HepG2 (cell line): ENCODE data around the gene DSG2. TPM values are rescaled to one million over a fixed set of nuclear protein-coding genes. Genes with fewer than 3 reads are reported as not detected.

Source experiments
- ATAC-seq: fragments of 200-7000 bp; cut with Tn5 transposase; 3 replicates; pipeline ENCODE4 v1.9.1; 2020; ENCODE audit warnings: mild to moderate bottlenecking, moderate library complexity
- BruUV-seq: library from RNA; stranded (reverse); fragments of 400-500 nt; replicated peaks from 2 replicates; lab custom pipeline; 2021; lab: Mats Ljungman, UMichigan
- CTCF ChIA-PET: fragments of 300-600 bp; formaldehyde crosslinking; extraction: SDS; loops from one replicate; lab custom pipeline; 2021; ENCODE audit warnings: low total read pairs, inconsistent platforms, low intra/inter-chr PET ratio; lab: Yijun Ruan, JAX
- POLR2A ChIA-PET: fragments of 350-600 bp; sonication (Branson Sonifier 250); formaldehyde crosslinking; loops from one replicate; lab custom pipeline; 2020; ENCODE audit warnings: antibody characterized with exemption, inconsistent platforms; lab: Yijun Ruan, JAX
- DNase-seq: peaks from one replicate; pipeline ENCODE4 v3.0.0-alpha.2; 2015; ENCODE audit warnings: low spot score
- FAIRE-seq: peaks from 3 replicates; lab custom pipeline; 2011; peaks lifted over from hg19 to GRCh38; lab: Jason Lieb, UNC
- H2AFZ ChIP-seq: one replicate; pipeline ENCODE4 v1.6.1; 2011; ENCODE audit warnings: low read length, inconsistent platforms
- H3K27ac ChIP-seq: fragments of 300-600 bp; 3 replicates; pipeline ENCODE4 v1.8.0; 2011; ENCODE audit warnings: mixed run types, mild to moderate bottlenecking, mixed read lengths, low read length, inconsistent platforms; ENCODE audit not compliant: insufficient read depth; ENCODE audit errors: extremely low read length
- H3K27me3 ChIP-seq, 2 experiments: fragments of 200-600 bp in 1 of 2; 2 replicates in 1 of 2; 3 replicates in 1 of 2; pipeline versions ENCODE4 v1.6.0 to v1.8.0; 2011; ENCODE audit warnings: low read length in 2 of 2, mild to moderate bottlenecking in 2 of 2, moderate library complexity in 2 of 2, inconsistent platforms in 1 of 2; ENCODE audit not compliant: insufficient read depth in 2 of 2, control insufficient read depth in 1 of 2
- H3K36me3 ChIP-seq, 2 experiments: fragments of 200-600 bp in 1 of 2; replicated peaks in 1 of 2; 2 replicates in 1 of 2; 3 replicates in 1 of 2; pipeline versions ENCODE4 v1.5.1 to v1.8.0; 2011; ENCODE audit warnings: low read length in 2 of 2, inconsistent platforms in 1 of 2; ENCODE audit not compliant: insufficient read depth in 2 of 2, control insufficient read depth in 1 of 2
- H3K4me1 ChIP-seq: 2 replicates; pipeline ENCODE4 v1.5.1; 2012; ENCODE audit warnings: low read length, inconsistent platforms; ENCODE audit not compliant: insufficient read depth
- H3K4me2 ChIP-seq: 2 replicates; pipeline ENCODE4 v1.6.0; 2011; ENCODE audit warnings: low read depth, low read length, inconsistent platforms
- H3K4me3 ChIP-seq, 3 experiments: fragments of 200-600 bp in 1 of 3; sonication (generic), shearing (Covaris generic) in 1 of 3; replicated peaks in 1 of 3; 2 replicates each; pipeline ENCODE4 v1.5.1; 2011 to 2016; ENCODE audit warnings: low read length in 3 of 3, inconsistent platforms in 2 of 3, low read depth in 2 of 3, mild to moderate bottlenecking in 2 of 3, control low read depth in 1 of 3, mixed read lengths in 1 of 3; ENCODE audit not compliant: insufficient read depth in 1 of 3
- H3K79me2 ChIP-seq: one replicate; pipeline ENCODE4 v1.6.1; 2011; ENCODE audit warnings: low read length, inconsistent platforms; ENCODE audit not compliant: insufficient read depth
- H3K9ac ChIP-seq: 2 replicates; pipeline ENCODE4 v1.6.0; 2011; ENCODE audit warnings: mild to moderate bottlenecking, low read depth, low read length, inconsistent platforms; ENCODE audit not compliant: insufficient read depth
- H3K9me3 ChIP-seq: 2 replicates; pipeline ENCODE4 v1.5.1; 2012; ENCODE audit warnings: mild to moderate bottlenecking, low read length
- H4K20me1 ChIP-seq: 2 replicates; pipeline ENCODE4 v1.6.0; 2011; ENCODE audit warnings: inconsistent platforms, mild to moderate bottlenecking, low read length, moderate library complexity; ENCODE audit not compliant: insufficient read depth
- CTCF ChIP-seq: sonication (generic); formaldehyde crosslinking; IDR thresholded peaks from 2 replicates; pipeline ENCODE4 v1.5.0; 2020; ENCODE audit warnings: mild to moderate bottlenecking, missing genetic modification reagents, moderate library complexity
- FOXO4 ChIP-seq: sonication (generic); formaldehyde crosslinking; conservative IDR thresholded peaks from 2 replicates; pipeline ENCODE4 v1.8.1; 2023; ENCODE audit warnings: missing genetic modification reagents
- MLX ChIP-seq: IDR thresholded peaks from 2 replicates; pipeline ENCODE4 v1.6.1; 2016
- NR1H2 ChIP-seq: sonication (generic); formaldehyde crosslinking; IDR thresholded peaks from 2 replicates; pipeline ENCODE4 v1.8.1; 2022; ENCODE audit warnings: low read depth, missing genetic modification reagents, borderline replicate concordance
- SP5 ChIP-seq: IDR thresholded peaks from 2 replicates; pipeline ENCODE4 v1.6.1; 2016; ENCODE audit warnings: low read depth, borderline replicate concordance
- TMF1 ChIP-seq: sonication (generic); formaldehyde crosslinking; IDR thresholded peaks from 2 replicates; pipeline ENCODE4 v1.8.1; 2022; ENCODE audit warnings: low read depth, missing genetic modification reagents
- ZFP36L2 ChIP-seq: sonication (generic); formaldehyde crosslinking; IDR thresholded peaks from 2 replicates; pipeline ENCODE4 v1.4.0; 2020; ENCODE audit warnings: missing genetic modification reagents
- ZFX ChIP-seq: sonication (generic); formaldehyde crosslinking; IDR thresholded peaks from 2 replicates; pipeline ENCODE4 v1.4.0; 2020; ENCODE audit warnings: mild to moderate bottlenecking, low read depth, missing genetic modification reagents, moderate library complexity
- ZNF18 ChIP-seq: sonication (generic); formaldehyde crosslinking; IDR thresholded peaks from 2 replicates; pipeline ENCODE4 v1.8.0; 2022; ENCODE audit warnings: mild to moderate bottlenecking, missing genetic modification reagents; ENCODE audit not compliant: insufficient replicate concordance
- ZNF205 ChIP-seq: IDR thresholded peaks from 2 replicates; pipeline ENCODE4 v1.6.1; 2018; ENCODE audit warnings: missing biosample characterization, missing genetic modification reagents
- ZNF235 ChIP-seq: sonication (generic); formaldehyde crosslinking; IDR thresholded peaks from 2 replicates; pipeline ENCODE4 v1.8.1; 2023; ENCODE audit warnings: mild to moderate bottlenecking, missing genetic modification reagents, borderline replicate concordance
- ZNF383 ChIP-seq: sonication (generic); formaldehyde crosslinking; IDR thresholded peaks from 2 replicates; pipeline ENCODE4 v1.4.0; 2020; ENCODE audit warnings: missing genetic modification reagents, mild to moderate bottlenecking, borderline replicate concordance
- ZNF605 ChIP-seq: sonication (generic); formaldehyde crosslinking; IDR thresholded peaks from 2 replicates; pipeline ENCODE4 v1.8.0; 2022; ENCODE audit warnings: mild to moderate bottlenecking, missing genetic modification reagents
- WGBS: methylation state at CpG from one replicate; pipeline ENCODE4 v1.1.6; 2017; ENCODE audit warnings: low lambda C conversion rate; 5-methylcytosine and 5-hydroxymethylcytosine counted together
- in situ Hi-C: cut with HindIII; loops from 2 replicates; pipeline ENCODE4 v1.10.0; 2017; ENCODE audit warnings: low pct_unique_long_range_greater_than_20kb; ENCODE audit not compliant: extremely low pct_ligation_motif_present
- intact Hi-C: fragments of 100-400 bp; cut with micrococcal nuclease; formaldehyde crosslinking; loops from one replicate; pipeline ENCODE4 v1.10.0; 2022; ENCODE audit not compliant: unreplicated experiment
- polyA plus RNA-seq, 8 experiments: library from polyadenylated mRNA; depleted of rRNA in 3 of 8; stranded (reverse) in 7 of 8; unstranded in 1 of 8; fragments of >200 nt; fragmentation: Illumina TruSeq in 4 of 8; extraction: Trizol in 4 of 8; gene quantifications; 2 replicates each; pipeline versions ENCODE4 v1.2.1 to v1.2.3, GENCODE V29; 2011 to 2016; ENCODE audit warnings: low read depth in 4 of 8, missing spikeins in 1 of 8, mixed read lengths in 1 of 8; ENCODE audit not compliant: insufficient read depth in 1 of 8
- total RNA-seq, 5 experiments: library from RNA; depleted of rRNA; stranded (reverse); fragments of >200 nt; fragmentation: Illumina TruSeq; extraction: Trizol; gene quantifications; 2 replicates each; pipeline ENCODE4 v1.2.3, GENCODE V29; 2016; ENCODE audit warnings: low read depth in 1 of 5

The DSG2 gene
- total and polyA plus RNA-seq, 2 of the 13 experiments (the other 11 are each of a cell fraction or from before 2014, with no cell fraction given) = 23.3 to 66.7 TPM

GRCh38 chr18:31576670-31577069 lies 78.7 kb downstream of the DSG2 start:
- H3K36me3 ChIP-seq = no peaks in the 10 kb centered on the region
- ATAC-seq = peak; percentile 58
- peaks cover 70% of the 10 kb centered on the region for H3K4me1 ChIP-seq
- no peak for FAIRE-seq
- no peak overlapping the region for H3K9ac ChIP-seq
- H3K79me2 ChIP-seq = no peaks in the 10 kb centered on the region
- POLR2A ChIA-PET = interaction anchor here (1.3 to 1.9 kb wide), 3 partner anchors 10 to 29 kb away, joined by 3 to 10 read pairs (median 4); partner anchors contain the start of gene TTR
- intact Hi-C loops (no loop called here), in situ Hi-C loops (no loop called here)
- peak overlapping the region; percentile 8; the same call in 1 of the 2 replicates for H3K4me2 ChIP-seq
- H3K27me3 ChIP-seq = no peaks in the 10 kb centered on the region
- H3K27ac ChIP-seq = no peak overlapping the region
- H3K9me3 ChIP-seq = no peaks in the 10 kb centered on the region
- peak overlapping the region; percentile 42 for H2AFZ ChIP-seq
- no peak for DNase-seq
- no TSS peak for BruUV-seq
- 33% methylated on average over 3 of the region's 4 CpGs for WGBS
- CTCF ChIA-PET = interaction anchor here (1.2 kb wide), 1 partner anchor 15 kb away, joined by 3 read pairs; the partner anchor contains the start of gene TTR
- H3K4me3 ChIP-seq = no peak overlapping the region
- no peaks in the 10 kb centered on the region for H4K20me1 ChIP-seq
- TF ChIP-seq ZFX (CRISPR knock-in tag) (0 out of 2 replicates have a peak, but pooled peaks have one; percentile 12), ZFP36L2 (CRISPR knock-in tag) (no peak)

GRCh38 chr18:31577195-31577594 lies 79.2 kb downstream of the DSG2 start:
- CTCF ChIA-PET = no interaction called here
- H3K4me1 ChIP-seq = peaks cover 70% of the 10 kb centered on the region
- H3K9me3 ChIP-seq = no peaks in the 10 kb centered on the region
- no peaks in the 10 kb centered on the region for H3K79me2 ChIP-seq
- H2AFZ ChIP-seq = no peak overlapping the region
- no peaks in the 10 kb centered on the region for H4K20me1 ChIP-seq
- H3K4me2 ChIP-seq = no peak overlapping the region
- H3K27ac ChIP-seq = no peak overlapping the region
- H3K4me3 ChIP-seq = no peak overlapping the region
- WGBS = 31% methylated on average over 1 of the region's 1 CpG
- POLR2A ChIA-PET = interaction anchor here (1.5 to 1.9 kb wide), 2 partner anchors 10 to 15 kb away, joined by 4 to 10 read pairs; partner anchors contain the start of gene TTR
- BruUV-seq = no TSS peak
- no peak overlapping the region for H3K9ac ChIP-seq
- no peaks in the 10 kb centered on the region for H3K27me3 ChIP-seq
- in situ Hi-C loops = no loop called here
- FAIRE-seq (no peak), DNase-seq (no peak), ATAC-seq (no peak)
- intact Hi-C loops = no loop called here
- H3K36me3 ChIP-seq = no peaks in the 10 kb centered on the region
- no peak for TF ChIP-seq ZNF235 (CRISPR knock-in tag)
- TF ChIP-seq ZNF205 (CRISPR knock-in tag) = no peak
- no peak for TF ChIP-seq NR1H2 (CRISPR knock-in tag)
- no peak for TF ChIP-seq FOXO4 (CRISPR knock-in tag)
- TF ChIP-seq ZNF605 (CRISPR knock-in tag) = no peak
- TF ChIP-seq TMF1 (CRISPR knock-in tag) = no peak
- TF ChIP-seq CTCF (CRISPR knock-in tag) = no peak
- no peak for TF ChIP-seq ZNF18 (CRISPR knock-in tag)
- no peak for TF ChIP-seq MLX (CRISPR knock-in tag)
- no peak for TF ChIP-seq SP5
- no peak for TF ChIP-seq ZNF383
